Esophagus squamous epithelium (tissue), 5 donors: Measurements from ENCODE around the gene SH3D21. TPM values are rescaled to one million over a fixed set of nuclear protein-coding genes. Genes with fewer than 3 reads are reported as not detected.
A peak's percentile ranks its signal among the peaks of the same experiment; 100 is the strongest.

Source experiments
- DNase-seq: peaks from one replicate; lab custom pipeline; 2025; lab: John Stamatoyannopoulos, UW
- H3K27ac ChIP-seq, 4 donors: fragments of 200-600 bp; sonication (generic); one replicate each; pipeline ENCODE4 v1.5.1; 2016 to 2019; ENCODE audit warnings: mild to moderate bottlenecking in 1 of 4
- H3K27me3 ChIP-seq, 4 donors: fragments of 200-600 bp; sonication (generic); 1 replicate in 3 of 4; 2 replicates in 1 of 4; pipeline versions ENCODE4 v1.5.1 to v1.6.0; 2017 to 2021; ENCODE audit warnings: antibody characterized with exemption in 1 of 4
- H3K36me3 ChIP-seq, 3 donors: fragments of 200-600 bp; sonication (generic); one replicate each; pipeline ENCODE4 v1.5.1; 2016 to 2019
- H3K4me1 ChIP-seq, 3 donors: fragments of 200-600 bp; sonication (generic); one replicate each; pipeline ENCODE4 v1.5.1; 2017 to 2019
- H3K4me3 ChIP-seq, 4 donors: fragments of 200-600 bp; sonication (generic); 1 replicate in 3 of 4; 2 replicates in 1 of 4; pipeline ENCODE4 v1.5.1; 2016 to 2019; ENCODE audit warnings: mild to moderate bottlenecking in 2 of 4, moderate library complexity in 1 of 4
- H3K9me3 ChIP-seq, 3 donors: fragments of 200-600 bp; sonication (generic); one replicate each; pipeline ENCODE4 v1.5.1; 2016 to 2019
- POLR2A ChIP-seq, 4 donors: fragments of 450-650 bp; IDR thresholded peaks; one replicate each; pipeline ENCODE4 v1.6.1; 2017; ENCODE audit warnings: antibody characterized with exemption in 4 of 4, mild to moderate bottlenecking in 4 of 4, moderate library complexity in 3 of 4
- WGBS, 2 donors: methylation state at CpG; one replicate each; pipeline ENCODE4 v1.1.5; 2018; 5-methylcytosine and 5-hydroxymethylcytosine counted together
- intact Hi-C: fragments of 100-400 bp; cut with DNase I; formaldehyde crosslinking; loops from one replicate; pipeline ENCODE4 v1.15.0; 2022
- total RNA-seq, 4 donors: library from RNA; depleted of rRNA; stranded (reverse); fragments of >200 nt; gene quantifications; one replicate each; pipeline ENCODE4 v1.1.0, GENCODE V29; 2016
- TF ChIP-seq, protein P1 (sequence below), 6 experiments: fragments of 450-650 bp in 4 of 6; fragments of 200-600 bp in 2 of 6; sonication (generic) in 2 of 6; IDR thresholded peaks; one replicate each; pipeline ENCODE4 v1.5.1; 2016 to 2019; ENCODE audit warnings: antibody characterized with exemption in 6 of 6, mild to moderate bottlenecking in 4 of 6, moderate library complexity in 4 of 6
- donor health status: DM: yes; HTN: yes; CAD: no.

Gene SH3D21
- 1 to 10 TPM; 2.8 to 9.7 (median 3.7) TPM for total RNA-seq

DNA sequence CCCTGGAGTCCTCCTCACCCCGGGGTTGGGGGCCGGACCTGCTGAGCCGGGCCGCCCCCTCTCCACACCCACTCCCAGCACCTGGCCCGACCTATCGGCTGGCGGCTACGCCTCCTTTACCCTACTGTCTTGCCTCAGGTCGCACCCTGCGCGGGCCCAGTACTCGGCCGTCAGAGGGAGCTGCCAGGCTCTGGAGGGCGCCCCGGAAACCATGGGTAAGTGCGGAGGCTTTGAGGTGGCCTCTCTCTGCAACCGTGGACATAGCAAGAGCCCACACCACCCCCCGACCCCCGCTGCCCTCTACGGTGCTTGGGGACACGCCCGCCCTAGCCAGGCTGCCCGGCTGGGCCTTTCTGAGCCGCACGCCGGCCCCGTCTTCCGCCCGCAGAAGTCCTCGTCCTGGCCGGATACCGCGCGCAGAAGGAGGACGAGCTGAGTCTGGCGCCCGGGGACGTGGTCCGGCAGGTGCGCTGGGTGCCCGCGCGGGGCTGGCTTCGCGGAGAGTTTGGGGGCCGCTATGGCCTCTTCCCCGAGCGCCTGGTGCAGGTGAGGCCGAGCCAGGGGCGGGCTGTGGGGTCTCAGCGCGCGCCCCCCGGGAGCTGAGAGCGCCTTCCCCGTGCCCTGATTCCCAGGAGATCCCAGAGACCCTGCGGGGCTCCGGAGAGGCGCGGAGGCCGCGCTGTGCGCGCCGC lies at the start of gene SH3D21:
TSS of gene SH3D21 (plus strand) at position 159 of the 692 bp plus-strand sequence. CDS start at position 212, 53 bp downstream.
- no peak for DNase-seq
- H3K36me3 ChIP-seq = peaks cover 11 to 48% (median 24%) of the 10 kb centered on the region in 3 donors
- peaks cover 16 to 25% (median 17%) of the 10 kb centered on the region in 3 donors for H3K4me1 ChIP-seq
- 0 to 3% methylated on average over 5 to 7 of the region's 65 CpGs for WGBS, 2 donors
- H3K27me3 ChIP-seq = no peaks in the 10 kb centered on the region
- TF ChIP-seq, protein P1, sequence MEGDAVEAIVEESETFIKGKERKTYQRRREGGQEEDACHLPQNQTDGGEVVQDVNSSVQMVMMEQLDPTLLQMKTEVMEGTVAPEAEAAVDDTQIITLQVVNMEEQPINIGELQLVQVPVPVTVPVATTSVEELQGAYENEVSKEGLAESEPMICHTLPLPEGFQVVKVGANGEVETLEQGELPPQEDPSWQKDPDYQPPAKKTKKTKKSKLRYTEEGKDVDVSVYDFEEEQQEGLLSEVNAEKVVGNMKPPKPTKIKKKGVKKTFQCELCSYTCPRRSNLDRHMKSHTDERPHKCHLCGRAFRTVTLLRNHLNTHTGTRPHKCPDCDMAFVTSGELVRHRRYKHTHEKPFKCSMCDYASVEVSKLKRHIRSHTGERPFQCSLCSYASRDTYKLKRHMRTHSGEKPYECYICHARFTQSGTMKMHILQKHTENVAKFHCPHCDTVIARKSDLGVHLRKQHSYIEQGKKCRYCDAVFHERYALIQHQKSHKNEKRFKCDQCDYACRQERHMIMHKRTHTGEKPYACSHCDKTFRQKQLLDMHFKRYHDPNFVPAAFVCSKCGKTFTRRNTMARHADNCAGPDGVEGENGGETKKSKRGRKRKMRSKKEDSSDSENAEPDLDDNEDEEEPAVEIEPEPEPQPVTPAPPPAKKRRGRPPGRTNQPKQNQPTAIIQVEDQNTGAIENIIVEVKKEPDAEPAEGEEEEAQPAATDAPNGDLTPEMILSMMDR (IDR thresholded peaks at IDR 0.05) = peak in 2 of 6 experiments; percentile 7 to 29
- TF ChIP-seq POLR2A (IDR thresholded peaks at IDR 0.05) = peak in 1 of 4 donors; percentile 23
- H3K27ac ChIP-seq = peak within 1 kb of the TSS; percentile 87 to 97 (median 92)
- intact Hi-C loops = no loop called here
- peak within 1 kb of the TSS; percentile 58 to 93 (median 79) for H3K4me3 ChIP-seq
- no peaks in the 10 kb centered on the region for H3K9me3 ChIP-seq

DNA sequence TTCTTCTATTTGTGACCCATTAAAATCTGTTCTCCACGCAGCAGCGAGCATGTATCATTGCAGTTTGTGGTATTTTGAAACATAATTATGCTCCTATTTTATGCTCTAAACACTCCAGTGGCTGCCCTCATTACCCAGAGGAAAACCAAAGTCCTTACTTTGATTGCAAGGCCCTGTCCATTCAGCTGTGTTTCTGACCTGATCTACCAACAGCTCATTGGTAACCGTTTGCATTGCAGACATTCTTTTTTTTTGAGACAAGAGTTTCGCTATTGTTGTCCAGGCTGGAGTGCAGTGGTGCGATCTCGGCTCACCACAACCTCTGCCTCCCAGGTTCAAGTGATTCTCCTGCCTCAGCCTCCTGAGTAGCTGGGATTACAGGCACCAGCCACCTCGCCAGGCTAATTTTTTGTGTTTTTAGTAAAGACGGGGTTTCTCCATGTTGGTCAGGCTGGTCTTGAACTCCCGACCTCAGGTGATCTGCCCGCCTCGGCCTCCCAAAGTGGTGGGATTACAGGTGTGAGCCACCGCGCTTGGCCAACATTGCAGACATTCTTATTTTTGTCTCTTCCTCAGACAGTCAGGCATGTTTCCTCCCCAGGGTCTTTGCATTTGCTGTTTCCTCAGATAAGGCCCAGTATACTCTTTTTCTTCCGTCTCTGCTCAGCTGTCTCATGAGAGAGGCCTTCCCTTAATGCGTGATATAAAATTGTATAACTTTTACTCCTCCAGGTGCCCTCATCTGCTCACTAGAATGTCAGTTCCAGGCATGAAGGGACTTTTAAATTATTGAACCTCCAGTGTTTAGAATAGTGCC lies 49.4 kb upstream of the SH3D21 start:
- no peak for DNase-seq
- intact Hi-C loops = no loop called here
- TF ChIP-seq POLR2A (IDR thresholded peaks at IDR 0.05) = no peak
- TF ChIP-seq, protein P1 (IDR thresholded peaks at IDR 0.05) = no peak
- Histone ChIP-seq H3K27ac (peak overlapping the region in 1 of 4 donors; percentile 36), H3K36me3 (peaks cover 0 to 53% (median 0%) of the 10 kb centered on the region in 3 donors), H3K4me1 (peaks cover 7 to 66% (median 36%) of the 10 kb centered on the region in 3 donors), H3K9me3 (no peaks in the 10 kb centered on the region), H3K27me3 (no peaks in the 10 kb centered on the region), H3K4me3 (no peak overlapping the region)
- 78 to 81% methylated on average over 12 to 14 of the region's 15 CpGs for WGBS, 2 donors

- WGBS, 2 donors = 74 to 77% methylated on average over 2 of the region's 2 CpGs
- peaks cover 7 to 60% (median 32%) of the 10 kb centered on the region in 3 donors for H3K4me1 ChIP-seq
- no peak for TF ChIP-seq POLR2A (IDR thresholded peaks at IDR 0.05)
- TF ChIP-seq, protein P1 (IDR thresholded peaks at IDR 0.05) = no peak
- H3K27me3 ChIP-seq = no peaks in the 10 kb centered on the region
- peaks cover 0 to 59% (median 0%) of the 10 kb centered on the region in 3 donors for H3K36me3 ChIP-seq
- H3K9me3 ChIP-seq = no peaks in the 10 kb centered on the region
- intact Hi-C loops = no loop called here
- no peak overlapping the region for H3K4me3 ChIP-seq
- peak overlapping the region in 2 of 4 donors; percentile 36 to 45 for H3K27ac ChIP-seq
- DNase-seq = no peak
Observed at GRCh38 chr1:36257375-36257767, 48.8 kb upstream of the SH3D21 start.

DNA sequence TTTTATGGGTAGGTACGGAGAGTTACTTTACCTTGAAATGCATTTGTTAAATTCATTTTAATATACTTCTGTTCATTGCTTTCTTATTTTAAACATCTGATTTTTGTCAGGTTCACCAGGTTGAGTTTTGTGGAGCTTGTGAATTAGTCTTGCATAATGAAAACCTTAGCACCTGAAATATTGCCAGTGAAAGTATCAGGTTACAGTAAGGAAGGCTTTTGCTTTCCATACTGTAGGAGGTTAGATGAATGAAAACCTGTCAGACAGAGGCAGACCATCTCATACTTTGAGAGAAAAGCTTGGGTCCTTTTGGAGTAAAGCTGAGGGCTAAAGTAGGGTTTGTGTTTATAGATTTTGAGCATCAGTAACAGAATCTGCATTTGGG lies 47.2 kb upstream of the SH3D21 start:
- no peak for DNase-seq
- intact Hi-C loops = no loop called here
- Histone ChIP-seq H3K27me3 (no peaks in the 10 kb centered on the region), H3K4me1 (peaks cover 7 to 45% (median 31%) of the 10 kb centered on the region in 3 donors), H3K9me3 (no peaks in the 10 kb centered on the region), H3K27ac (no peak overlapping the region), H3K4me3 (no peak overlapping the region), H3K36me3 (peaks cover 0 to 70% (median 0%) of the 10 kb centered on the region in 3 donors)
- WGBS, 2 donors = 46 to 64% methylated on average over 1 of the region's 1 CpG
- TF ChIP-seq, protein P1 (IDR thresholded peaks at IDR 0.05) = no peak
- TF ChIP-seq POLR2A (IDR thresholded peaks at IDR 0.05) = no peak
